ENCODE results near the gene PPP2R2D.
"Not testable (repeated sequence)": the region's sequence is repeated elsewhere in the genome, so short reads cannot be mapped to it uniquely, and the experiment has no call there.

PPP2R2D gene

DNA sequence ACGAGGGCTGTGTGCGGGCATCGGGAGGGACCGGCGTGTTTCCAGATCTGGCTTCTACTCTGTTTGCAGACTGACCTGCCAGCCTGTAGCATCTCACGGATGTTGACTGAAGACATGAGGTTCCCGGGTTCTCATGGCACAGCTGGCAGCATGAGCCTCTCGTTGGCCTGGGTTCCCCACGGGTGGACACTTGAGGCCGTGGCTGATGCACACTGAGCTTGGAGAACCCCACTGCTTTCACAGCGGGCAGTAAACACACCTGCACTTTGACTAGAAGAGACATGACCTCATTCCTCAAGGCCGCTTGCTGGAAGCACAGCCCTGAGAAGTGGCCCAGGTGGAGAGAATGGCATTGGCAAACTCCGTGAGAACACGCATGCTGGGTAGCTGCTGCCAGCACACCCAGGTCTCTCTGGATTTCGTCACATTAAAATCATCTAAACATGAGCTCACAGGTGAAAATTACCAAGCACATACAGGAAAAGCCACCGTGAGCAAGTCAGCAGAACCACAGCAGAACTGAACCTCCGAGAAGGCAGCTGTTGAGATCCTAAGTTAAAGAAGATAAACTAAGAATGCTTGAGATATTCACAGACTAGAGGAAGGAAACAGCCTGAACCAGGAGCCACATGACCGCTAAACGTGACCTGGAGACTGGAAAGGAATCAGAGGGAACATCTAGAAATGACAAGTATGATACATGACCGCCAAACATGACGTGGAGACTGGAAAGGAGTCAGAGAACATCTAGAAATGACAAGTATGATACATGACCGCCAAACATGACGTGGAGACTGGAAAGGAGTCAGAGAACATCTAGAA, 48.4 kb downstream of the PPP2R2D start:
- no peak for DNase-seq (ENCODE audit: low spot score)

GRCh38 chr10:131949908-131950307, 49.1 kb downstream of the PPP2R2D start:
- not testable (repeated sequence) for DNase-seq (ENCODE audit: low spot score)

GRCh38 chr10:131954356-131954965, 53.7 kb downstream of the PPP2R2D start:
- no peak for DNase-seq (ENCODE audit: low spot score)

DNA sequence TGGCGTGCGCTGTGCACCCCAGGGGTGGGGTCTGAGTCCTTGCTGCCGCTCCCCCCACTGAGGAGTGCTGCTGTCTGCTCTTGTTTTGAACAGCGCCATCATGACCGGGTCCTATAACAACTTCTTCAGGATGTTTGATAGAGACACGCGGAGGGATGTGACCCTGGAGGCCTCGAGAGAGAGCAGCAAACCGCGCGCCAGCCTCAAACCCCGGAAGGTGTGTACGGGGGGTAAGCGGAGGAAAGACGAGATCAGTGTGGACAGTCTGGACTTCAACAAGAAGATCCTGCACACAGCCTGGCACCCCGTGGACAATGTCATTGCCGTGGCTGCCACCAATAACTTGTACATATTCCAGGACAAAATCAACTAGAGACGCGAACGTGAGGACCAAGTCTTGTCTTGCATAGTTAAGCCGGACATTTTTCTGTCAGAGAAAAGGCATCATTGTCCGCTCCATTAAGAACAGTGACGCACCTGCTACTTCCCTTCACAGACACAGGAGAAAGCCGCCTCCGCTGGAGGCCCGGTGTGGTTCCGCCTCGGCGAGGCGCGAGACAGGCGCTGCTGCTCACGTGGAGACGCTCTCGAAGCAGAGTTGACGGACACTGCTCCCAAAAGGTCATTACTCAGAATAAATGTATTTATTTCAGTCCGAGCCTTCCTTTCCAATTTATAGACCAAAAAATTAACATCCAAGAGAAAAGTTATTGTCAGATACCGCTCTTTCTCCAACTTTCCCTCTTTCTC, 55.0 kb downstream of the PPP2R2D start:
- no peak for DNase-seq (ENCODE audit: low spot score)

DNA sequence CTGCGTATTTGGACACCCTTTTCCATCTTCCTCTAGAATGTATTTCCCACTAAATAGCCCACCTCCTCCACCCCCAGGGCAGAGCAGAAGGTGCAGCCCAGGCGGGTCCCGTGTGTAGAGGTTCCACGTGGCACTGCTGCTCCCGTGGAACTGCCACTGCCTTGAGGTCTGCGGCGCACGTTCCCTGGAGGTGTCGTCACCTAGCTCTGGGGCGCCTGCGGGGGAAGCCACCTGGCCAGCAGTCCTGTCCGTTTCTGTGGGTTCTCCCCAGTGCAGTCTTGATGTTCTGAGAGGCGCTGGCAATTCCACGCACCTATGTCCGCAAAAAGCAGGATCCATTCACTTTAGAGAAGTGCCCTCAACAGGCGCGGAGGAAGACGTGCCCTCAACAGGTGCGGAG, 59.0 kb downstream of the PPP2R2D start:
- no peak for DNase-seq (ENCODE audit: low spot score)

GRCh38 chr10:131960631-131961046, 59.8 kb downstream of the PPP2R2D start:
- DNase-seq (ENCODE audit: low spot score): no peak

GRCh38 chr10:131961047-131961776, 60.4 kb downstream of the PPP2R2D start:
- no peak for DNase-seq (ENCODE audit: low spot score)

DNA sequence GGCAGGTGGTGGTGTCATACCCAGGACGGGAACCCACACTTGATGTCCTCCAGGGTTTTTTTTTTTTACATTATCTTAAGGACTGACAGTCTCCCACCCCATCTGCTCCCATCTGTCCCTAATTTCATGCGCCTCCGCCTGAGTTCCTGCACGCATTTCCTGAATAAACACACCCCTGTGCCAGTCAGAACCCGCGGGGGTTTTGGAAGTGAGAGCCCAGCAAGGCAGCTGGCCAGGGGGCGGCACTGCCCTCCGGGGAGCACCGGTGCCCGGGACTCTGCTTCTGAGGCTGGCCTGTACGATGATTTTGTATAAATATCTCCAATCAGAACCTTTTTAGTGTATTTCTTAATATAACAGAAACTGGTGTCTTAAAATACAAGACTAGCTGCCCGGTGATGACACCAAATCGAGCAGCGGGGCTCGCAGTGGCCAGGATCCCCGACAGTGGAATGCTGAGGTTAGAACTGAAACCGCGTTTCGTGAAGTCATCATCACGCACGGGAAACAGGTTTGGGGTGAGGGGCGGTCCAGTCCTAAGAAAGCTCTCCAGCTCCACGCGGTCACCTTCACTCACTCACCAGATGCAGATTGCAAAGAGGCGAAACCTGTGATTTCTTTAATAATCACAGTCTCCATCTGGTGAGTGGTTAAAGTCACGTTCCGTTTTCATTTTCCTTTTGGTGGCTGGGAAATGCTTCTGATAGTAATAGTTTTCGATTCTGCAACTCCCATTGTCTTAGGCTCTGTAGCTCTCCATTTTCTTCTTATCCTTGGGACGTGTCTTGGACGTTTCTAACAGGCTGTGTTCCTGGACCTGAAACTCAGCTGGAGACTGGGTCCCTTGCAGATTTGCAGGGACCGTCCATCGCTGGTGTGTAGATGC, 61.2 kb downstream of the PPP2R2D start:
- no peak for DNase-seq (ENCODE audit: low spot score)

DNA sequence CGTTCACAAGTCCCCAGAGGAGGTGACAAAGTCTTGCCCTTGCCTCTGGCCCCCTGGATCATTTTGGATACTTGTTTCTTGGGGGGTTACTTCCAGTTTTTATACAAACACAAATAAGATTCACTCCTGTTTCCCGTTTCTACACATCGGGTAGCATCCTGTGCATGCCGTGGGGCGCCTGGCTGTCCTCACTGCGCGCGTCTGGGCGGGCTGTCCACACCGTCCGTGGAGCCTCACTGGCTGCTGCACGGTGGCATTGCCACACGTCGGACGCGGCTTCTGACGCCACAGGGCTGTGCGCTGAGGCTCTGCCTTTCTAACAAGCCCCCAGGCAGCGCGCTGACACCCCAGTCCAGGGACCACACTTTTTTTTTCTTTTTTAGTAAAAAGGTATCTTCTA, 62.5 kb downstream of the PPP2R2D start:
- DNase-seq (ENCODE audit: low spot score): no peak

- no peak for DNase-seq (ENCODE audit: low spot score)
Measured at GRCh38 chr10:131963811-131964210, 63.0 kb downstream of the PPP2R2D start.

- no peak for DNase-seq (ENCODE audit: low spot score)
Measured at GRCh38 chr10:131964298-131964697, 63.5 kb downstream of the PPP2R2D start.

DNA sequence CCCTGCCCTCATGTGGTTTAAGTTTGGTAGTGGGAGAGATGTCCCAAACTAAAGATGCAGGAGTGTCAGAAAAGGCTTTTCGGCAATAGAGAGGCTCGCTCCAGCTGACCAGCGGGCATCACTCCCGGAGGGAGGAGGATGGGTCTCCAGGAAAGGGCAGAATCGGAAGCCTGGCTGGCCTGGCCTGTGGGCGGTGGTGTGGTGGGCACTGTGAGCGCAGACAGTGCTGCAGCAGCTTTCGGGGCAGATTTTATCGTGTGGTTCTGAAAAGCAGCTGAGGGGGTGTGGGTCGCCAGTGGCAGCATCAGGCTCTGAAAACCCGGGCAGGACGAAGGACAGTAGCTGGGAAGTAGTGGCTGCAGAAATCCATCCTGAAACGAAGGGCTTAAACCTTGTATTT, 68.1 kb downstream of the PPP2R2D start:
- no peak for DNase-seq (ENCODE audit: low spot score)

- no peak for DNase-seq (ENCODE audit: low spot score)
Measured at GRCh38 chr10:131970946-131971345, 70.1 kb downstream of the PPP2R2D start.

GRCh38 chr10:131971591-131971990, 70.8 kb downstream of the PPP2R2D start:
- DNase-seq (ENCODE audit: low spot score): no peak

DNA sequence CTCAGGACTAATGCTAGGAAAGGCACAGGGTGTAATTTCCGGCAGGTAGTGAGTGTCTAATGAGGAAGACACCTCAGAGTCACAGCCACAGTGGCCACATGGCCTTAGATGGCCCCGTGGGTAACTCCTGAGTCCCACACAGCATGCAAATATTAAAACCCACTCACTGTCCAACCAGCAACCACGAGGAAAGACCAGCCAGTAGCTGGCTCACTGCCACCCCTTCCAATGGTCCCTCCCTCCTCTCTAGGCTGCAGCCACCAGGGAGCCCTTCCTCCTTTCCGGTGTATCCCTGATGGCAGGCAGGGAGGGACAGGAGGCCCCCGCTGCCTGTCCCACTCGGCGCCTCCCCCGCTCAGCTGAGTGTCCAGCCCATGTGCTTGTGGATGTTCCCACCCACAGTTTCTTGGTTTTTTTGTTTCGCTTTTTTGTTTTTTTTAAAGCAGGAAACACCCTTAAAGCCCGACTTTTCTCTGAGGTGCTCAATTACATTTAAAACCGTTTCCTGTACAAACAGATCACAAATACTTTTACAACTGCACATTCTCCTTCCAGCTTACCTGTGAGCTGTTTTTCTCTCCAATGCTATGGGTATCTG, 71.8 kb downstream of the PPP2R2D start:
- DNase-seq (ENCODE audit: low spot score): no peak

- no peak for DNase-seq (ENCODE audit: low spot score)
Measured at GRCh38 chr10:131973160-131973951, 72.5 kb downstream of the PPP2R2D start.

DNA sequence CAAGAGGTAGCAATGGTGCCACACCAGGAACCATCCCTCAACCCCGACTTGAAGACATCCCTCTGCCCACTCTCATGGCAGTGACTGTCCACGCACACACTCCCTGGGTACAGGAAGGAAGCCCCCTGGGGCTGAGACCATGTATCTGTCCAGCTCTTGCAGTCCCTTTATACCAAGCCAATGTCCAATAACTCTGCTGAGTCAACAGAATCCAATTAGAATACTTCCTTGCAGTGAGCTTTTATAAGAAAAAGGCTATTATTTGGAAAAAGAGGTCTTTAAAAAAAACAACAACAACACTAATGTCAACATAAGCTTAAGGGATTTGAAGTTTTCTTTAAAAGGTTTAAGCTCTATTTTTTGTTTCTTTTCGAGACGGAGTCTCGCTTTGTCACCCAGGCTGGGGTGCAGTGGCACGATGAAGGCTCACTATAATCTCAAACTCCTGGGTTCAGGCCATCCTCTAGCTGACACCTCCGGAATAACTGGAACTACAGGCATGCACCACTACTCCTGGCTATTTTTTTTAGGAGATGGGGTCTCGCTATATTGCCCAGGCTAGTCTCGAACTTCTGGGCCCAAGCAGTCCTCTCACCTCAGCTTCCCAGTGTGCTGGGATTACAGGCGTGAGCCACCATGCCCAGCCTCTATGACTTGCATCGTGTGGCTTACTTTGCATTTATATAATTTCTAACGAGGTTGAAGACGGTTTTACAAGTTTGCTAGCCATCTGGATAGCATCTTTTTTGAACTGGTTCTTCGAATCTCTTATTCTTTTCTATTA, 73.4 kb downstream of the PPP2R2D start:
- no peak for DNase-seq (ENCODE audit: low spot score)

- DNase-seq (ENCODE audit: low spot score): no peak
Measured at GRCh38 chr10:131975003-131975402, 74.2 kb downstream of the PPP2R2D start.

GRCh38 chr10:131975796-131976195, 75.0 kb downstream of the PPP2R2D start:
- DNase-seq (ENCODE audit: low spot score): no peak

Measured in iPS-NIHi11 (cell line).